Body of pancreas (tissue), 4 donors: ENCODE measurements around the gene RAB2B. TPM values are rescaled to one million over a fixed set of nuclear protein-coding genes. Genes with fewer than 3 reads are reported as not detected.
A peak's percentile ranks its signal among the peaks of the same experiment; 100 is the strongest.

ENCODE experiments used
- ATAC-seq: fragments of 150-250 bp; one replicate; pipeline ENCODE4 v1.9.1; 2016
- DNase-seq, 4 donors: peaks; one replicate each; pipeline ENCODE4 v3.0.0-alpha.2; 2019
- H3K27ac ChIP-seq, 4 donors: fragments of 200-600 bp; sonication (generic); 1 replicate in 3 of 4; 2 replicates in 1 of 4; pipeline versions ENCODE4 v1.5.1 to v1.6.1; 2016 to 2019; ENCODE audit warnings: mild to moderate bottlenecking in 1 of 4, mixed read lengths in 1 of 4, moderate library complexity in 1 of 4
- H3K27me3 ChIP-seq, 2 donors: fragments of 200-600 bp; sonication (generic); one replicate each; pipeline ENCODE4 v1.6.0; 2016; ENCODE audit warnings: mild to moderate bottlenecking in 1 of 2
- H3K36me3 ChIP-seq, 2 donors: fragments of 200-600 bp; sonication (generic); replicated peaks in 1 of 2; 2 replicates each; pipeline ENCODE4 v1.5.1; 2016; ENCODE audit warnings: low read depth in 2 of 2; ENCODE audit not compliant: insufficient read depth in 1 of 2
- H3K4me1 ChIP-seq: fragments of 200-600 bp; sonication (generic); one replicate; pipeline ENCODE4 v1.6.0; 2016
- H3K4me3 ChIP-seq, 2 donors: fragments of 200-600 bp; sonication (generic); 1 replicate in 1 of 2; 2 replicates in 1 of 2; pipeline ENCODE4 v1.5.1; 2016 to 2019
- H3K9me3 ChIP-seq, 3 donors: fragments of 200-600 bp; sonication (generic); 1 replicate in 2 of 3; 2 replicates in 1 of 3; pipeline ENCODE4 v1.5.1; 2016
- POLR2A ChIP-seq, 3 donors: fragments of 450-650 bp; IDR thresholded peaks; one replicate each; pipeline ENCODE4 v1.6.1; 2016; ENCODE audit warnings: antibody characterized with exemption in 3 of 3, mild to moderate bottlenecking in 2 of 3
- WGBS, 2 donors: methylation state at CpG; one replicate each; pipeline ENCODE4 v1.1.5; 2017; 5-methylcytosine and 5-hydroxymethylcytosine counted together
- intact Hi-C: fragments of 100-400 bp; cut with DNase I; formaldehyde crosslinking; loops from one replicate; pipeline ENCODE4 v1.15.1; 2023
- total RNA-seq, 2 donors: library from RNA; depleted of rRNA; stranded (reverse); fragments of >200 nt; gene quantifications; one replicate each; pipeline ENCODE4 v1.1.0, GENCODE V29; 2016
- TF ChIP-seq, protein P1 (sequence below), 7 experiments: fragments of 450-650 bp in 4 of 7; fragments of 200-600 bp in 3 of 7; sonication (generic) in 3 of 7; IDR thresholded peaks; one replicate each; pipeline ENCODE4 v1.5.1; 2016 to 2019; ENCODE audit warnings: antibody characterized with exemption in 7 of 7

Gene RAB2B
- total RNA-seq, 2 donors from 2014 or later = 13.5 to 15.6 TPM

DNA sequence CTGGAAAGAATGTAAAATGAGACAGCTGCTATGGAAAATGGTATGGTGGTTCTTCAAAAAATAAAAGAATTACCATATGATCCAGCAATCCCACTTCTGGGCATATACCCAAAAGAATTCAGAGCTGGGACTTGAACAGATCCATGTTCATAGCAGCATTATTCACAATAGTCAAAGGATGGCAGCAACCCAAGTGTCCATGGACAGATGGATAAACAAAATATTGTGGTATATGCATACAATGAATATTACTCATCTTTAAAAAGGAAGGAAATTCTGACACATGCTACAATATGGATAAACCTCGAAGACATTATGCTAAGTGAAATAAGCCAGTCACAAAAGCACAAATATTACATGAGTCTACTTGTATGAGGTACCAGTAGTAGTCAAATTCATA, 9.1 kb downstream of the RAB2B start:
- no peaks in the 10 kb centered on the region for H3K27me3 ChIP-seq
- H3K9me3 ChIP-seq = no peaks in the 10 kb centered on the region
- no peak overlapping the region for H3K27ac ChIP-seq
- intact Hi-C loops = no loop called here
- 67 to 84% methylated on average over 1 of the region's 1 CpG for WGBS, 2 donors
- H3K4me1 ChIP-seq = no peaks in the 10 kb centered on the region
- ATAC-seq = no peak
- H3K36me3 ChIP-seq = peaks cover 0 to 18% of the 10 kb centered on the region in 2 donors
- no peak overlapping the region for H3K4me3 ChIP-seq
- TF ChIP-seq, protein P1, sequence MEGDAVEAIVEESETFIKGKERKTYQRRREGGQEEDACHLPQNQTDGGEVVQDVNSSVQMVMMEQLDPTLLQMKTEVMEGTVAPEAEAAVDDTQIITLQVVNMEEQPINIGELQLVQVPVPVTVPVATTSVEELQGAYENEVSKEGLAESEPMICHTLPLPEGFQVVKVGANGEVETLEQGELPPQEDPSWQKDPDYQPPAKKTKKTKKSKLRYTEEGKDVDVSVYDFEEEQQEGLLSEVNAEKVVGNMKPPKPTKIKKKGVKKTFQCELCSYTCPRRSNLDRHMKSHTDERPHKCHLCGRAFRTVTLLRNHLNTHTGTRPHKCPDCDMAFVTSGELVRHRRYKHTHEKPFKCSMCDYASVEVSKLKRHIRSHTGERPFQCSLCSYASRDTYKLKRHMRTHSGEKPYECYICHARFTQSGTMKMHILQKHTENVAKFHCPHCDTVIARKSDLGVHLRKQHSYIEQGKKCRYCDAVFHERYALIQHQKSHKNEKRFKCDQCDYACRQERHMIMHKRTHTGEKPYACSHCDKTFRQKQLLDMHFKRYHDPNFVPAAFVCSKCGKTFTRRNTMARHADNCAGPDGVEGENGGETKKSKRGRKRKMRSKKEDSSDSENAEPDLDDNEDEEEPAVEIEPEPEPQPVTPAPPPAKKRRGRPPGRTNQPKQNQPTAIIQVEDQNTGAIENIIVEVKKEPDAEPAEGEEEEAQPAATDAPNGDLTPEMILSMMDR (IDR thresholded peaks at IDR 0.05) = no peak
- no peak for TF ChIP-seq POLR2A (IDR thresholded peaks at IDR 0.05)
- no peak for DNase-seq

- no peaks in the 10 kb centered on the region for H3K9me3 ChIP-seq
- H3K4me1 ChIP-seq = peaks cover 27% of the 10 kb centered on the region
- ATAC-seq (peak; percentile 100), DNase-seq (peak; percentile 100)
- no peaks in the 10 kb centered on the region for H3K27me3 ChIP-seq
- H3K4me3 ChIP-seq = peak within 1 kb of the TSS; percentile 35 to 54
- H3K27ac ChIP-seq = peak within 1 kb of the TSS; percentile 94 to 98 (median 96)
- intact Hi-C loops = no loop called here
- TF ChIP-seq, protein P1 (IDR thresholded peaks at IDR 0.05) = peak; percentile 24 to 84 (median 74)
- TF ChIP-seq POLR2A (IDR thresholded peaks at IDR 0.05) = peak; percentile 62 to 89 (median 87)
- WGBS, 2 donors = 0 to 1% methylated on average over 15 to 36 of the region's 36 CpGs
- H3K36me3 ChIP-seq = peaks cover 0 to 1% of the 10 kb centered on the region in 2 donors
These were observed 20.7 kb downstream of the RAB2B start, which contains the start of gene CHD8 for GRCh38 chr14:21455912-21456667. Gene CHD8 (minus strand): TSS chr14:21456123. CDS start chr14:21431643, 24,480 bp downstream.

GRCh38 chr14:21455592-21455911, 21.2 kb downstream of the RAB2B start:
- DNase-seq (no peak), ATAC-seq (peak; percentile 8)
- Histone ChIP-seq H3K27ac (peak overlapping the region; percentile 37 to 98 (median 96)), H3K27me3 (no peaks in the 10 kb centered on the region), H3K9me3 (no peaks in the 10 kb centered on the region), H3K4me3 (peak overlapping the region; percentile 35 to 53), H3K4me1 (peaks cover 27% of the 10 kb centered on the region), H3K36me3 (no peaks in the 10 kb centered on the region)
- WGBS, 2 donors = 0 to 1% methylated on average over 17 of the region's 17 CpGs
- TF ChIP-seq, protein P1 (IDR thresholded peaks at IDR 0.05) = no peak
- TF ChIP-seq POLR2A (IDR thresholded peaks at IDR 0.05) = no peak
- intact Hi-C loops = no loop called here

- H3K9me3 ChIP-seq = no peaks in the 10 kb centered on the region
- H3K27me3 ChIP-seq = no peaks in the 10 kb centered on the region
- DNase-seq (no peak), ATAC-seq (no peak)
- 8 to 11% methylated on average over 15 of the region's 15 CpGs for WGBS, 2 donors
- peak overlapping the region; percentile 35 to 53 for H3K4me3 ChIP-seq
- no peaks in the 10 kb centered on the region for H3K36me3 ChIP-seq
- H3K27ac ChIP-seq = peak overlapping the region; percentile 37 to 98 (median 96)
- TF ChIP-seq POLR2A (IDR thresholded peaks at IDR 0.05) = no peak
- TF ChIP-seq, protein P1 (IDR thresholded peaks at IDR 0.05) = no peak
- H3K4me1 ChIP-seq = peaks cover 27% of the 10 kb centered on the region
- intact Hi-C loops = no loop called here
These were observed 21.8 kb downstream of the RAB2B start for GRCh38 chr14:21454843-21455544.
